Measurements from ENCODE around the gene HMGCS2.
"Not testable (repeated sequence)": the region's sequence is repeated elsewhere in the genome, so short reads cannot be mapped to it uniquely, and the experiment has no call there.

HMGCS2 gene

DNA sequence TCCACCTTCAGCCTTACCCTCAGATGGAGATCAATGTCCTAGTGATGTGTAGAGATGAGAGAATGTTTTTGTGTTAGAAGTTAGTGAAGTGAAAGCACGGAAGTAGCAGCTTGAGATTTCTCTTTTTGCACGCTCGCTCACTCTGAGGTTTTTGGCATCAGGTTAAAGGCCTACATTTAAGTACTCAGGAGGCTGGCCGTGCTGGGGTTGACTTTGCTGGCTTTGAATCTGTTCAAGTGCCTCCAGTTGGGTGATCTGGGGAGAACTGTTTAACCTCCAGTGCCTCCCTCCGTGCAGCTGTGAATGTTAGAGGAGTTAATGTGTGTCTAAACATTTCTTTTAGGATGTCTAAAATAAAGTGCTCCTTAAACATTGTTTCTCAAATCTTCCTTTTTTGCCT, 43.1 kb downstream of the HMGCS2 start:
- DNase-seq: no peak

DNA sequence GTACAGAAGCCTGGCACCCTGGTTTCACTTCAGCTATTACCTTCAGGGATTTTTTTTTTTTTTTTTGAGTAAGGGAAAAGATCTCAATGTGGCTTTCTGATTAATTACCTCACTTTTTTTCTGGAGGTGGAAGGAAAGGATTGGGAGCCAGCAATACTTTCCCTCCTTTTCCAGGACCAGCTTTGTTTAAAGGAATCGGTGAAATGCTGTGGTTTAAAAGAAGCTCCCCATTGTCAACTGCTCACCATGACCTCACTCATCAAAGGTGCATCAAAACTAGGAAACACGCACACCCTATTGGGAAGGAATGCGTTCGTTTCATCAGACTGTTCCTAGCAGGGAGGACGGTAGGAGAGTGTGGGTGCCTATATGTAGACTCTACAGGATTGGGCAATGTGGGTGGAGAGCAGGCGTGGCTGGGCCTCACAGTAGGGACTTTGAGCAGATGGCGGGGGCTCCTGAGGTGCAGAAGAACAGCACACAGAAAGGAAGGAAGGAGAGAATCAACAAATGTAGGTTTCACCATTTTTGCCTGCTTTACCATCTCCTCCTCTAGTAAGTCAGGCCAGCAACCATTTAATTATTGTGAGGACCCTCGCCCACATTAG, 44.0 kb downstream of the HMGCS2 start:
- no peak for DNase-seq

DNA sequence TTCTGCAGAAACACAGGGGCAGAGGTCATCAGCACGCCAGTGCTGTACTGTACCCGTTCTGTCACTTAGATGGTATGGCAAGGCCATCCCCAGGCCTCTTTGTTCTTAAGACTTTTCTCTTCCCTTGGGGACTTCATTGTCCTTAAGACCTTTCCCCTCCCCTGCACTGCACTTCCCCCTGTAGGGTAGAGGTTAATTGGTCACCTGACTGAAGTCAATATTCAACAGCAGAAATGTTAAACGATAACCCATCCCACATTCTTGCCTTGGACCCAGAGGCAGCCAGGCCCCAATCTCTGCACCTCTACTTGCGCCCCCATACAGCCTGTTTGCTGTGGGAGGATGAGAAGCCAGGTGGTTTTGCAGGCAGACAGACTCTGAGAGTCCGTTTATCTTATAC, 46.8 kb downstream of the HMGCS2 start:
- DNase-seq: no peak

DNA sequence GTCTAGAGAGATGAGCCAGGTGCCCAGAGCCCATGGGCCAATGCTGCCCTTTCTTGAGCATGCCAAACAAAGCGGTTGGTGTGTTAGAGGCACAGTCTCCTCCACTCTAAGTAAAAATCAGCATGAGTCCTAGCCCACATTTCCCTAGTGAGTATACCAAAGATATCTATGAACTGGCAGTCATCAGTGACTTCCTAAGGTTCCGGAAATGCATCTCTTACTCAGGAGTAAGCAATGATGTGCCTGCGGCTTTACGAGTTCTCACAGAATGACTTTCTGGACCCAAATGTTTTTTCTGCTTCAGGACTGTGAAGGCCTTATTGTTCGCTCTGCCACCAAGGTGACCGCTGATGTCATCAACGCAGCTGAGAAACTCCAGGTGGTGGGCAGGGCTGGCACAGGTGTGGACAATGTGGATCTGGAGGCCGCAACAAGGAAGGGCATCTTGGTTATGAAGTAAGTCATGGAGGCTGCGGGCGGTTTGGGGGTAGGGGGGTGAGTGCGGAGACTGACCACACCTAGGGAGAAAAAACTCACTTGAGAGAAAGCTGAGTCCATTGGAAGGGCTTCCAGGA, 47.8 kb downstream of the HMGCS2 start:
- DNase-seq: no peak

DNA sequence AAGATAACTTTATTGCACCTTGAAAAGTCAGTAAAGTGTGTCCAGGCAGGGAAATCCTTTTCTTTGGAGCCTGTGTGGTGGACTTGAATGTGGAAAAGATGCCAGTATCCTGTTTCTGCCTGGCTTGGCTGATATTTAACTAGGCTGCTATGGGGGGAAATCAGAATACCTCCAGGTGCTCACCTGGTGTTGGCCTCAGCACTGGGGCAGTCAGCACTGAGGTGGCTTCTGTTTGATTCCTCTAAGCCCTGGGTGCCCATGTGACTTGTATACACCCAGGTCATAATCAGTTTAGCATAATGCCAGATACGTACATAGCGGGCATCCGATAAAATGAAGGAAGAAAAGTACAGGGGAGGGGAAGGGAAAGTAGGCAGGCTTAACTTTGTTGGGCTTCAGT, 49.7 kb downstream of the HMGCS2 start:
- DNase-seq: no peak

DNA sequence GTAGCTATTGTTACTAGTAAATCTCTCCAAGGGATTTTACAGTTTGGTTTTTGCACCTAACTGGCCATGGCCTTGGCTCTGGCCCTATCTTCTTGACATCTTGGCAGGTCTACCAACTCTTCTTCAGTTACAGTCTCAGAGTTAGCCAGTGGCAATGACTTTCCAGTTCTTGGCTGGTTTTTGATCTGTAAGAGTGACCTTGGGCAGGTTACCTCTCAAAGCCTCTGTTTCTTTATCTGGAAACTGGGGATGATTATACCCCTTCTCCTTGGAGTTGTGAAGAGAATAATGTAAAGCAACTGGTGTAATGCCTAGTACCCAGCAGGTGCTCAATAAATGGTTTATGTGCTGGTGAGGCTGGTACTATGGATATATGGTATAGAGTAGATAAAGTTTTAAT, 50.3 kb downstream of the HMGCS2 start:
- DNase-seq: no peak

DNA sequence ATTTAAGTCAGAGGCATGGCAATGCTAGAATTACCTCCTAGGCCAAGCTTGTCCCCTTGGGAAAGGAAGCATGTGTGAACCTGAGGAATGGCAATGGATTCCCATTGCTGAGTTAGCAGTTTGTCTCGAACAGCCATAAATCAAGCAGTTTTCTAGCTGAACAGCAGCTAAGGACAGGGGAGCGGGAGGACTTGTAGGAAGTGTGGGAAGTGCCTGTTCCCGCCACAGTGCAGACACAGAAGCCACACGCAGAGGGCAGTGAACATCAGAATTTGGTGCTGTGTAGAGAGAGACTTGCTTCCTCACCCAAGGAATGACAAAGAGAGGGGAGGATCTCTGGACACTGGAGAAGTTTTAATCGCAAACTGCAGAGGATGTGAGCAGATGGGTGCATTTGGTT, 53.2 kb downstream of the HMGCS2 start:
- DNase-seq: peak; percentile 5

DNA sequence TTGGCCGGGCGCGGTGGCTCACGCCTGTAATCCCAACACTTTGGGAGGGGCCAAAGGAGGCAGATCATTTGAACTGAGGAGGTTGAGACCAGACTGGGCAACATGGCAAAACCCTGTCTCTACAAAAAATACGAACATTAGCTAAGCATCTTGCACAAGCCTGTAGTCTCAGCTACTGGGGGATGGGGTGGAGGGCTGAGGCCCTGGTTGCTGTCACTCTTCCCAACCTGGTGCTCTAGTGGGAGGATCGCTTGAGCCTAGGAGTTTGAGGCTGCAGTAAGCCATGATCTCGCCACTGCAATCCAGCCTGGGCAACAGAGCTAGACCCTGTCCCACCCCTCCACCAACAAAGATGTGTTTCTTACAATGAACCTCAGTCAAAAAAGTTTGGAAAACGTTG, 54.1 kb downstream of the HMGCS2 start:
- no peak for DNase-seq

DNA sequence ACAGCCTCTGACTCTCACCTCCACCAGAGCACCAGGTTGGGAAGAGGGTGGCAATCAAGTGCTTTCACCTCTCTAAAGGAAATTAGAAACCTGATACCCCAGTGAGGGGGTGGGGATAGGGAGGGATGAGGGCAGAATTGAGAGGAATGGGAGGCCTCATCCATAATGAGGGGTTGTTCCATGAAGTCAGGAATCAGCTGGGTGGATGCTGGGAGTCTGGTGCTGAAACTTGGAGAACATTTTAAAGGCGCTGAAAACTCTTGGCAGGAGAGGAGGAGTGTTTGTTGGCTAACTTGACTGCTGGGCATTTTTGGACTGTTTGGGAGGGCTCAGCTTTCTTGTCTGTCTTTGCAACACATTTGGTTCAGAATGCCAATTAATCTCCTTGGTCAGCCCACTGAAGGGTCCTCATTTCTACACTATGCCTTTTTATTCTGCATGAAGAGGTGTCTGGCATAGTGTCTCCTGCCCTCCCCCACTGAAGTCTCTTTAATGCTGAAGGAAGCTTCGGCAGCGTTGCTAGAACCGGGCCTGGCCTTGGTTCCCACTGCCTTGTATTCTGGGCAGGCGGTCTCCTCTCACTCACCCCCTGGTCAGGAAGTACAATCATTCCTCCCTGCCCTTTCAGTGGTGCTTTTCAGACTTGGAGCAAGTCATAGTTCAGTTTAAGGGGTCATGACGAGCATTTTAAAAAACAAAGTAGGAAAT, 54.8 kb downstream of the HMGCS2 start:
- DNase-seq: peak; percentile 79

DNA sequence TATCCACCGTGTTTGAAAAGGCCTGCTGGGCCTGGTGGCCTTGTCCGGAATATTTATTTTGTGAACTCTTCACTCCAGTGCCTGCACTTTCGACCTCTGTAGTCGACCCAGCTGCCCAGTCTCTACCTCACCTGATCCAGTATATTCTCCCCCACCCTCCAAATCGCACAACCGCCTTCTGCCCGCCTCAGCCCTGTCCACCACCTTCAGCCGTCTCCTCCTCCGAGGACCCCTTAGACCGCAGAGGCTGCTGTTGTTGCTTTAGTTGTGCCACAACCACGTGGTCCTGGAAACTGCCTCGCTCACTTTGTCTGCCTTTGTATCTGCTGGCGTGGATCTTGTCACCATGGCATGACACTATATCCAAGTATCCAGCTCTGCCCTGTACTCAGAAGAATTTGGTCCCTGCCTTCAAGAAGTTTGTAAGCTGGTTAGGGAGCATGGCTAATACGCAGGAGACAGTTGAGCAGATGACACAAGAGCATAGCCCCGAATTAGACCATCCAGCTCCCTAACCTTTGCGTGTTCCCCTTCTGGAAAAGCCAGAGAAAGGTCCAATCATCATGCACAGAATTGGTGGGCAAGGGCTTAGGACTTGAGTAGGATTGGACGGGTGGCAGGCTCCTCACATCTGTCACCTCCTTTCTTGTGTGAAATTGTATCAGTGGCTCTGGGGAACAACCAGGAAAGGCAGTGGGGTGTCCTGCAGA, 55.5 kb downstream of the HMGCS2 start:
- DNase-seq: peak; percentile 79

DNA sequence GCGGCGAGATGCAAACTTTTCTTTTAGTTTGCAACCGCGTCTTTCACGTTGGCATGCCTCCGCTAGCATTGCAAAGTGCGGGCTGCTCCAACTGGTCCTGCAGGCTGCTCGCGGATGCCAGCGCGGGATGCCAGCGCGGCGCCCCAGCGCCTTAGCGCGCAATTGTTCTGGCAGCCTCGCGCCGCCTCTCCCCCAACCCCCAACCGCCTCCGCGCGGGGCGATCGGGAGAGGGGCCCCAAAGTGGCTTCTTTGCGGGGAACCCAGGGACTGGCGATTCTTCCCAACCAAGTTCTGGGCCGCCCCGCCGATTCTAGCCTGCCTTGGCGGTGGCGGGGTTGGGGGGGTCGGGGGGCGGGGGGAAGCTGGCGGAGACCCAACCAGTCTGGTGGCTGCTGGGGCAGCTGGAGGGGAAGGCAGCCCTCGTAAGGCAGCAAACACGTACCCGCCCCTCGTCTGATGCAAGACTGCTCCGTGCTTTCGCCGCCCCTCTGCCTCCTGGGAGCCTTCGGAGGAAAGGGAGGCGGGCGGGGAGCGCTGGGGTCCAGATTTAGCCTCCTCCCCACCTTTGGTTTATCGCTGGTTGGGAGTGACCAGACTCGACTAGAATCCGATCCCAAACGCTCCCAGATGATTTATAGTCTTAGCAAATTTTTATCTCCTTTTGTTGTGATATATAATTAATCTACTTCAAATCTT, 56.2 kb downstream of the HMGCS2 start:
- DNase-seq: peak; percentile 84

DNA sequence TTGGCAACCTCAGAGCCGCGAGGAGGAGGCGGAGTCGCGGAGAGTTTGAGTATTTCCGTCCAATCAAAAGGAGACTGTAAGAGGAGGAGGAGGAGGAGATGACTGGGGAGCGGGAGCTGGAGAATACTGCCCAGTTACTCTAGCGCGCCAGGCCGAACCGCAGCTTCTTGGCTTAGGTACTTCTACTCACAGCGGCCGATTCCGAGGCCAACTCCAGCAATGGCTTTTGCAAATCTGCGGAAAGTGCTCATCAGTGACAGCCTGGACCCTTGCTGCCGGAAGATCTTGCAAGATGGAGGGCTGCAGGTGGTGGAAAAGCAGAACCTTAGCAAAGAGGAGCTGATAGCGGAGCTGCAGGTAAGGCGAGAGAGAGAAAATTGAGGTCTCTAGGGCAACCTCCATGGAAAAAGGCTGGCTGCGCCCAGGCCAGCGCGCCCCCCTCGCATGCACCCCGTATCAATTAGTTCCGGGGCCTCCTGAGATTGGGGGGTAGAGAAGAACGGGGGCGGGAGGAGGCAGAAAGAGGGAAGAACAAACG, 56.8 kb downstream of the HMGCS2 start, which contains the start of gene PHGDH:
Gene PHGDH (plus strand): TSS at position 131 of the 538 bp plus-strand sequence. CDS start 89 bp downstream, at position 220.
- peak; percentile 94 for DNase-seq

DNA sequence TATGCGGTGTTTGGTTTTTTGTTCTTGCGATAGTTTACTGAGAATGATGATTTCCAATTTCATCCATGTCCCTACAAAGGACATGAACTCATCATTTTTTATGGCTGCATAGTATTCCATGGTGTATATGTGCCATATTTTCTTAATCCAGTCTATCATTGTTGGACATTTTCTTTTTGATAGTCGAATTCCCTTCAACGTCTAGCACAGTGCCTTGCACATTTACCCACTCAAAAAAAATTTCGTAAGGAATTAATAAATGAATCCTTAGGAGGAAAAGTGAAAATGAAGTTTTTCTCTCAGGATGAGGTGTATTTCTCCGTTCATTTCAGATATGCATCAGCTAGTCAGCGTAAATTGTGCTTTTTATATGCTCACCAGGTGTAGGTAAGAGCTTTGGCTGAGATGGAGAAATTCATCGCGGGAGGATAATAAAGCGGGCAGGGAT, 57.3 kb downstream of the HMGCS2 start:
- DNase-seq: not testable (repeated sequence)

DNA sequence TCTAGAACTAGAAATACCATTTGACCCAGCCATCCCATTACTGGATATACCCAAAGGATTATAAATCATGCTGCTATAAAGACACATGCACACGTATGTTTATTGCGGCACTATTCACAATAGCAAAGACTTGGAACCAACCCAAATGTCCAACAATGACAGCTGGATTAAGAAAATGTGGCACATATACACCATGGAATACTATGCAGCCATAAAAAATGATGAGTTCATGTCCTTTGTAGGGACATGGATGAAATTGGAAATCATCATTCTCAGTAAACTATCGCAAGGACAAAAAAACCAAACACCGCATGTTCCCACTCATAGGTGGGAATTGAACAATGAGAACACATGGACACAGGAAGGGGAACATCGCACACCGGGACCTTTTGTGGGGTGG, 62.1 kb downstream of the HMGCS2 start:
- not testable (repeated sequence) for DNase-seq

DNA sequence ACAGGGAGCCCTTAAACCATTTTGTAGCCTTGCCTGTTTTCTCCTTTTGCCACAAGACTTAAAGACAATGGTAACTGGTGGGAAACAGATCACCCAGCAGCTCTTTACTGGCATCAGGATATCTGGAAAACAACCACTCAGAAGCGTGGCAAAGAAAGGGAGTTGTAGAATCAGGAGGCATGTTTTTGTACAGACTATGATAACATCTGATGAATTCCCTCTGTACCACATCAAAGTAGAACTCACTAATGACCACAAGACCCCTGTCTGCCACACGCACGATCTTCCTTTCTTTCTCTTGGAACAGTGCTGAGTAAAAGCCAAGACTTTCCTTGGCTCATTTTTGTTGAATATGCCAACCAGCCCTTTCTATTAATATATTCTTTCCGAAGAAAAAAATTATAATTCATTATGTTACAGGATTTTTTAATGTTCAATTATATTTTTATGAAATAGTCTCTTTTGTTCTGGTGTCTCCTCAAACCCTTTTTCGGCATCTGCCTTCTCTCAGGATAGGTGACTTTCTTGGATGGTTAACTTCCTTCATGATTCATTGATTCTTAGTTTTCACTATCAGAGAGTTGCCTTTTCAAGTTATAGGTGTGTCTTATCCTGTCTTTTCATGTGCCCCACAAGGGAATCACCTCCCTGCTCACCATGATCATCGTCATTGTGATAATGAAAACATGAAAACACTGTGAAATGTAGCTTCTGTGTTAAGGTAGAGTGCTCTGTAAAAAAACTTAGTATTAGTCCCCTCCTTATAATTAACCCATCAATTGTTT, 64.8 kb downstream of the HMGCS2 start:
- DNase-seq: no peak

DNA sequence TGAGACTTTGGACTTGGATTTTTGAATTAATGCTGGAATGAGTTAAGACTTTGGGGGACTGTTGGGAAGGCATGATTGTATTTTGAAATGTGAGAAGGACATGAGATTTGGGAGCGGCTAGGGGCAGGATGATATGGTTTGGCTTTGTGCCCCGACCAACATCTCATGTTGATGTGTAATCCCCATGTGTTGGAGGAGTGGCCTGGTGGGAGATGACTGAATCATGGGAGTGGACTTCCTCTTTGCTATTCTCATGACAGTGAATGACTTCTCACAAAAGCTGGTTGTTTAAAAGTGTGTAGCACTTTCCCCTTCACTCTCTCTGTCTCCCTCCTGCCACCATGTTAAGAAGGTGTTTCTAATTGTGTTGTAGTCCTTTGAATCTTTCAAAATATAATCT, 66.3 kb downstream of the HMGCS2 start:
- no peak for DNase-seq

DNA sequence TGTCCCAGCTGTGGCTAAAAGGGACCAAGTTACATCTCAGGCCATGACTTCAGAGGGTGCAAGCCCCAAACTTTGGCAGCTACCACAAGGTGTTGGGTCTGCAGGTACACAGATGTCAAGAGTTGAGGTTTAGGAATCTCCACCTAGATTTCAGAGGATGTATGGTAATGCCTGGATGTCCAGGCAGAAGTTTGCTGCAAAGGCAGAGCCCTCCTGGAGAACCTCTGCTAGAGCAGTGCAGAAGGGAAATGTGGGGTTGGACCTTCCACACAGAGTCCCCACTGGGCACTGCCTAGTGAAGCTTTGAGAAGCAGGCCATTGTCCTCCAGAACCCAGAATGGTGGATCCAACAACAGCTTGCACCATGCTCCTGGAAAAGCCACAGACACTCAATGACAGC, 67.0 kb downstream of the HMGCS2 start:
- DNase-seq: no peak

DNA sequence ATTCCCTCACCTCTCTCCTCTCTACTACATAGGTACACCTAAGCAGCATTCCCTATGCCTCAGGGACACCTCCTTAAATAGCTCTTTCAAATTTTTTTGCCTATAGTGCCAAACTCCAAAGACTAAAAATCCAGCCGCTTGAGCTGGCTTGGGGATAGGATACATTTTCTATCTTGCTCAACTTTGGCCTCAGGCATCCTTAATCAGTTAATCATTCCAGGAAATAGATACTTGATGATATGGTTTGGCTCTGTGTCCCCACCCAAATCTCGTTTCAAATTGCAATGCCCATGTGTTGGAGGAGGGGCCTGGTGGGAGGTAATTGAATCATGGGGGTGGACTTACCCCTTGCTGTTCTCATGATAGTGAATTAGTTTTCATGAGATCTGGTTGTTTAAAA, 68.4 kb downstream of the HMGCS2 start:
- DNase-seq: no peak

All from NCI-H510A treated with DMSO at 0.1 percent for 48 hours (cell line).